OCI-M2 (cell line): ENCODE results near the gene VRK2.
"Not testable (repeated sequence)": the region's sequence is repeated elsewhere in the genome, so short reads cannot be mapped to it uniquely, and the experiment has no call there.

Experiments used
- DNase-seq: peaks from one replicate; lab custom pipeline; 2025; ENCODE audit not compliant: unreplicated experiment; lab: John Stamatoyannopoulos, UW

The VRK2 gene

DNA sequence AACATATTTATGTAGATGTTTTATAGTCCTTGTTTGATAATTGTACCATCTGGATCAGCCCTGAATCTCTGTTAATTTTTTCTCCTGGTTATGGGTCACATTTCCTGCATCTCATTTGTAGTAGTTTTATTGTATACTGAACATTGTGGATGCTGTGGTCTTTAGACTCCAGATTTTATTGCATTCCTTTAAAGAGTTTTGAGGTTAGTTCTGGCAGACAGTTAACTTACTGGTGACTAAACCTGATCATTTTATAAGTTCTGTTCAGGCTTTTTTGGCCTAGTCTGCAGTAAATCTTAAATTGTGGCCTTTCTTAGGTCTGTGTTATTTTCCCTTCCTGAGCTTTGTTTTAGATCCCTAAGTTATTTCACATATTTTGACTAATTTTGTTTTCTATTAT, 110.2 kb downstream of the VRK2 start:
- DNase-seq, result no peak

DNA sequence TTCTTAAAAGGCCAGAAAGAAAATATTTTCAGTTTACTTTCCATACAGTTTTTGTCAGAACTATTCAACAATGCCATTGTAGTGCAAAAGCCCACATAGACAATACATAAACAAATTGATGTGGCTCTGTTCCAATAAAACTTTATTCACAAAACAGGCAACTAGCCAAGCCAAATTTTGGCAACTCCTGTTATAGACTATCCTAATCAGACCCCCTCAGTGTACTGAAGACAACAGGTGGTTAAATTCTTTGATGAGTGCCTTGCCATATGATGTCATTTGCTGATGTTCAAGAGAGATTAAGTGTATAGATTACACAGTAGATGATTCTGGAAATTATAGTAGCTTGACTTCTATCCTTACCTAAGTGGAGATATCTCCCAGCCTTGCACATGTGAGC, 111.1 kb downstream of the VRK2 start:
- no peak for DNase-seq

DNA sequence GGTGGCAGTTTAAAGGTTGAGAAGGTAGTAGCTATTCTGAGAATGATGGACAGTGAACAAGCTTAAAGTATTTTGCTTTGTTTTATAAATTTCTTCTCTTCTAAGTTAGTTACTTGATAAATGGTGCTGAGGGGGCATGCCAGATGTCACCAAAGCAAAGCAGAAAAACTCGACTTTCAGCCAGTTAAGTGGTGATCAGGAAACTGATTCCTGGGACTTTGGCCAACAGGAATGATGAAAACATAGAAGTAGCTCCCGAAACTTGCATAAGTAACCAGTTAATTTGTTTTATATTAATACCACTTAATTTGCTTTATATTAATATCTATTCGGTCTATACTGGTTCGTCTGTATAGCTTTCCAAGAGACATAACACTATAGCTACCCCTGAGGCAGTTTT, 111.9 kb downstream of the VRK2 start:
- no peak for DNase-seq

DNA sequence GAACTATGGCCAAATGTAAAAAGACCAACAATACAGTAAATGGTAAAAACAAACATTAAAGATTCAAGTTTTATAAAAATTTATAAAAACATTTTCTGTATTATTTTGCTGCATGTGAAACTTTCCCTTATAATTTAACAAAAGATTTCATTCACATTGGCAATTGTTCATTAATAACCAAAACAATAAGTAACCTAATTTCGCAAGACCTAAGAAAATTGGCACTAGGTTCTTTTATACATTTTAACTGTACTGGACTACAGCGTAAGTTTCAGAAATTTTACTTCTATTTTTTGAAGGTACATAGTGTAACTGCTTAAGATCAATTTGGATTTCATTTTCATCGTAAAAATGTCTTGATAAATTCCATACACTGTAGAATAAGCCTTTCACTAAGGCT, 117.3 kb downstream of the VRK2 start:
- DNase-seq, result no peak

DNA sequence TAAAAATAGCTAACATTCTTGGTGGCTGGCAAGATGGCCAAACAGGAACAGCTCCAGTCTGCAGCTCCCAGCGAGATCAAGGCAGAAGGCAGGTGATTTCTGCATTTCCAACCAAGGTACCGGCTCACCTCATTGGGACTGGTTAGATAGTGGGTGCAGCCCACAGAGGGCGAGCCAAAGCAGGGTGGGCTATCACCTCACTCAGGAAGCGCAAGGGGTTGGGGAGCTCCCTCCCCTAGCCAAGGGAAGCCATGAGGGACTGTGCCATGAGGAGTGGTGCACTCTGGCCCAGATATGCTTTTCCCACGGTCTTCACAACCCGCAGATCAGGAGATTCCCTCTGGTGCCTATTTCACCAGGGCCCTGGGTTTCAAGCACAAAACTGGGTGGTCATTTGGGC, 121.5 kb downstream of the VRK2 start:
- not testable (repeated sequence) for DNase-seq

DNA sequence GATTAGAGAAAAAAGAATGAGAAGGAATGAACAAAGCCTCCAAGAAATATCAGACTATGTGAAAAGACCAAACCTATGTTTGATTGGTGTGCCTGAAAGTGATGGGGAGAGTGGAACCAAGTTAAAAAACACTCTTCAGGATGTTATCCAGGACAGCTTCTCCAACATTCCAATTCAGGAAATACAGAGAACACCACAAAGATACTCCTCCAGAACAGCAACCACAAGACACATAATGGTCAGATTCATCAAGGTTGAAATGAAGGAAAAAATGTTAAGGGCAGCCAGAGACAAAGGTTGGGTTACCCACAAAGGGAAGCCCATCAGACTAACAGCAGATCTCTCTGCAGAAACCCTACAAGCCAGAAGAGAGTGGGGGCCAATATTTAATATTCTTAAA, 123.2 kb downstream of the VRK2 start:
- not testable (repeated sequence) for DNase-seq

DNA sequence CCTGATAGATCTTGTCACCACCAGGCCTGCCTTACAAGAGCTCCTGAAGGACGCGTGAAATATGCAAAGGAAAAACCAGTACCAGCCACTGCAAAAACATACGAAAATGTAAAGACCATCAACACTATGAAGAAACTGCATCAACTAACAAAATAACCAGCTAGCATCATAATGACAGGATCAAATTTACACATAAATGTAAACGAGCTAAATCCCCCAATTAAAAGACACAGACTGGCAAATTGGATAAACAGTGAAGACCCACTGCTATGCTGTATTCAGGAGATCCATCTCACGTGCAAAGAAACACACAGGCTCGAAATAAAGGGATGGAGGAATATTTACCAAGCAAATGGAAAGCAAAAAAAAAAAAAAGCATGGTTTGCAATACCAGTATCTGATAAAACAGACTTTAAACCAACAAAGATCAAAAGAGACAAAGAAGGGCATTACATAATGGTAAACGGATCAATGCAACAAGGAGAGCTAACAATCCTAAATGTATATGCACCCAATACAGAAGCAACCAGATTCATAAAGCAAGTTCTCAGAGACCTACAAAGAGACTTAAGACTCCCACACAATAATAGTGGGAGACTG, 123.8 kb downstream of the VRK2 start:
- DNase-seq, result not testable (repeated sequence)

DNA sequence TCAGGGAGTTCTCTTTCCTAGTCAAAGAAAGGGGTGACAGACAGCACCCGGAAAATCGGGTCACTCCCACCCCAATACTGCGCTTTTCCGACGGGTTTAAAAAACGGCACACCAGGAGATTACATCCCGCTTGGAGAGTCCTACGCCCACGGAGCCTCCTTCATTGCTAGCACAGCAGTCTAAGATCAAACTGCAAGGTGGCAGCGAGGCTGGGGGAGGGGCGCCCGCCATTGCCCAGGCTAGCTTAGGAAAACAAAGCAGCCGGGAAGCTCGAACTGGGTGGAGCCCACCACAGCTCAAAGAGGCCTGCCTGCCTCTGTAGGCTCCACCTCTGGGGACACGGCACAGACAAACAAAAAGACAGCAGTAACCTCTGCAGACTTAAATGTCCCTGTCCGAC, 125.2 kb downstream of the VRK2 start:
- not testable (repeated sequence) for DNase-seq

DNA sequence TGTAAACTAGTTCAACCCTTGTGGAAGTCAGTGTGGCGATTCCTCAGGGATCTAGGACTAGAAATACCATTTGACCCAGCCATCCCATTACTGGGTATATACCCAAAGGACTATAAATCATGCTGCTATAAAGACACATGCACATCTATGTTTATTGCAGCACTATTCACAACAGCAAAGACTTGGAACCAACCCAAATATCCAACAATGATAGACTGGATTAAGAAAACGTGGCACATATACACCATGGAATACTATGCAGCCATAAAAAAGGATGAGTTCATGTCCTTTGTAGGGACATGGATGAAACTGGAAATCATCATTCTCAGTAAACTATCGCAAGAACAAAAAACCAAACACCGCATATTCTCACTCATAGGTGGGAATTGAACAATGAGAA, 130.6 kb downstream of the VRK2 start:
- not testable (repeated sequence) for DNase-seq

DNA sequence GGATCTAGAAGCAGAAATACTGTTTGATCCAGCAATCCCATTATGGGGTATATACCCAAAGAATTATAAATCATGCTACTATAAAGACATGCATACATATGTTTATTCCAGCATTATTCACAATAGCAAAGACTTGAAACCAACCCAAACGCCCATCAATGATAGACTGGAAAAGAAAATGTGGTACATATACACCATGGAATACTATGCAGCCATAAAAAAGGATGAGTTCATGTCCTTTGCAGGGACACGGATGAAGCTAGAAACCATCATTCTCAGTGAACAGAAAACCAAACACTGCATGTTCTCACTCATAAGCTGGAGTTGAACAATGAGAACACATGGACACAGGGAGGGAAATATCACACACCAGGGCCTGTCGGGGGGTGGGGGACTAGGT, 133.6 kb downstream of the VRK2 start:
- not testable (repeated sequence) for DNase-seq

DNA sequence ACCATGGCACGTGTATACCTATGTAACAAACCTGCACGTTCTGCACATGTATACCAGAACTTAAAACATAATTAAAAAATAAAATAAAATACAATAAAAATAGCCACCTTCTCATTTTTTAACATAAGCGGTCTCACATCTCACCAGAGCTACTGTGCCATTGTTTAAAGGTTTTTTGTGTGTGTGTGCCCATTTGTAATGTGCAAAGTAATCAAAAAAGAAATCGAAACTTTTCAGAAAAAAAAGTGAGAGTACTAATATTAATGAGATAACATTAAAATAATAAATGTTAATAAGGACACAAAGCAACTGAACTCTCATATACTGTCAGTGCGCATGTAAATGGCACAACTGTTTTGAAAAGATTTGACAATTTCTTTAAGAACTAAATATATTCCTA, 134.0 kb downstream of the VRK2 start:
- DNase-seq, result no peak

DNA sequence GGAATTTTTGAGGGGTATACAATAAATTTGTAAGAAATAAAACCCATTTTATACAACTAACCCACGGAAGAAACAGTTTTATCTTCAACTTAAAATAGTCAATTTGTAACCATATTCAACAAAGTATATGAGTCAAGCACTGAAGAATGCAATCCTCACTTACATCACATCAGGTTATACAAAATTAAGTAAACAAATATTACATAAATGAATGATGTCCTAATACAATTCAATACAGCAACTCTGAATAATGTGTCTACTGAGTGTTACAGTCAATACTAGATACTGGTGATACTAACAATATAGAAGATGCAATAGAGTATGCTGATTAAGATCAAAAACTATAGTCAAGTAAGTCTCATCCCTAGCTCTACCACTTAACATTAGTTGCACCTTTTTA, 135.9 kb downstream of the VRK2 start:
- DNase-seq, result no peak

DNA sequence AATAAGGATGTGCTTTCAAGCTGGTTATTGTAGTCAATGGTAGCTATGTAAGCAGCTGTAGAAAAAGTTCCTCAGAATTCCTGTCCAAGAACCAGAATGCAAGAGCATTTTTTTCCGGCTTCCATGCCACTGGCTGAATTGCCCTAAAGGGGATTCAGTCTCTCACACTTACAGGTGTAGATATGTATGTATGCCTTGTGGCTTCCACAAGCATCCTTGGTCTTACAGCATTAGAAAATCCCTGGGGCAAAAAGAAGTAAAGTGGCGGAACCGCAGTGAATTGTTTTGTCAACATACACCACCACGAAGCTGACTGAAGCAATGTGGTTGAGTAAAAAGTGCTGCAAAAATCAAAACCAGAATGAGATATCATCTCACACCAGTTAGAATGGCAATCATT, 139.9 kb downstream of the VRK2 start:
- DNase-seq, result no peak

DNA sequence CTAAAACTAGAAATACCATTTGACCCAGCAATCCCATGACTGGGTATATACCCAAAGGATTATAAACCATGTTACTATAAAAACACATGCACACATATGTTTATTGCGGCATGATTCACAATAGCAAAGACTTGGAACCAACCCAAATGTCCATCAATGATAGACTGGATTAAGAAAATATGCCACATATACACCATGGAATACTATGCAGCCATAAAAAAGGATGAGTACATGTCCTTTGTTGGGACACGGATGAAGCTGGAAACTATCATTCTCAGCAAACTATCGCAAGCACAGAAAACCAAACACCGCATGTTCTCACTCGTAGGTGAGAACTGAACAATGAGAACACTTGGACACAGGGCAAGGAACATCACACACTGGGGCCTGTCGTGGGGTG, 140.4 kb downstream of the VRK2 start:
- not testable (repeated sequence) for DNase-seq

DNA sequence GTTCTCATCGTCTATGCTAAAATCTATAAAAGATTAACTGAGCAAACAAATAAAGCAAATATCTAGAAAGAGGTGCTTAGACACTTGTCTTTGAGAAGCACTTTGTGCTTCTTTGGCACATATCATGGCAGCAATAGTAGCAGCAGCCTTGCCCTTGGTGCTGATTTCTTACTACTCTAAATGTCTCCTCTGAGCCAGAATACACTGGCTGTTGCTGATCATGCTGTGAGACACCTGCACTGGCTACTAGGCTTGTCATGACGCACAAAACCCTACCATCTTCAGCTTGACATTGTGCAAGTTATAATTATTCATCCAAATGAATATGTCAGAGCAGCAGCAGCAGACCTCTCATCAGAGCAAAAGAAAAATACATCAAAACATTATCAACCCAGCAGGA, 147.9 kb downstream of the VRK2 start:
- no peak for DNase-seq

DNA sequence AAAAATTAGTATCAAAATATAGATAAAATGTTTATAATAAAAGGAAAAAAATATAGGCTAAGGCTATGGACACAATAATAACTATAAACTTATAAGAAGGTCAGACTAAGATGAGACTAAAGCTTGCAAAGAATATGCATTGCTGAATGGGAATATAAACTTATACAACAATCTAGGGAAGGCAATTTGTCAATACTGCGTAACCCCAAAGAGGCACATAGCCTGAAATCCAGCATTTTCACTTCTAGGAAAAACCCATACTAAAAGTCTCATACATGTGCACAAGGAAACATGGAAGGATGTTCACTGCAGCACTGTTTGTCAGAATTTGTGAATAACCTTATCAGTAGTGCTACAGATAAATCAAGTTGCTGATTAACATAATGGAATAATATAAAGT, 149.1 kb downstream of the VRK2 start:
- DNase-seq, result no peak

DNA sequence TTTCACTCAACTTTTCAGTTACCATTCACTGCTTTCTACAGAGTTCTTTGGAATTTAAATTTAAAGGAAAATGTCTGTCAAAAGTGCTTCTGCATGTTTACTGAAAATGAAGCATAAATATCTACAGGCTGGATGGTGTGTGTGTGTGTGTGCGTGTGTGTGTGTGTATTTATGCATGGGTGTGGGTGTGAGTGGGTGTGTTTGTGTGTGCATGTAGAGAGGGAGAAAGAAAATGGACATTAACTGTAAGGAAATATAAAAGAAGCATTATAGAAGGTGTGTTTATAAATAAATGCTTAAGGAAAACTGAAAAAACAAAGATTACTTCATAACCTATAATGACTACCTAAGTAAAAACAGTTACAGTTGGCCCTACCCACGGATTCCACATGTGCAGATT, 151.3 kb downstream of the VRK2 start:
- DNase-seq, result no peak

DNA sequence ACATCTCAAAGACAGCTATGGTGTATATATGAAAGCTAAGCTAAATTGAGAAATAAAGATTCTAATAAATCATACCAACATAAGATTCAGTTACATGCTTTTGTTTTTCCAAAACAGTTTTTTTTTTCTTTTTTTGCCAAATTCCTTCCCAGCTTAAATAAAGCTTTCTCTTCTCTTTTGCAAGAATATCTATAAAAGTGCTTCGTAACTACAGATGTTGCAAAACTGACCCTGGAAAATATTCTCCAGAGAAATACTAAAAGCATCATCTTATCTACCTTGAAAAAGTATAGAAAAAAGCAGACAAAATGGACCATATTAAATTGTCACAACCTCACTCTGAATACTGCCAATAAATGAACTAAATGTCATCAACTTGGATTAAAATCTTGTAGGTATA, 155.8 kb downstream of the VRK2 start:
- DNase-seq, result no peak

DNA sequence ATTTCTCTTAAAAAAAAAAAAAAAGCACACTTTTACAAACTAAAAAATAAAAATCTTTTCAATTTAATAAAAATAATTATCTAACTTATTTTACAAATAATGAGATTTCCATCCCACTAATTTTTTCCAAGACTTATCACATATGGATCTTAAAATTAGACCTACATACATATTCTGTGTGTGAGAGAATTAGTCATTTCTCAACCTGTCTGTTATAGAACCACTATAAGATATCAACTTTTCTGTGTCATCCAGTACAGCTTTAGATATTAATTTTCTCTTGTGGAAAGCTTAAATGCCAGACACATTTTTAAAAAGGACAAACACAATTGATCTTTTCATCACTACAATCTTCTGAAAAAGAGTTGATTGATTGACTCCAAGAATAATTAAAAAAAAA, 156.4 kb downstream of the VRK2 start:
- no peak for DNase-seq

DNA sequence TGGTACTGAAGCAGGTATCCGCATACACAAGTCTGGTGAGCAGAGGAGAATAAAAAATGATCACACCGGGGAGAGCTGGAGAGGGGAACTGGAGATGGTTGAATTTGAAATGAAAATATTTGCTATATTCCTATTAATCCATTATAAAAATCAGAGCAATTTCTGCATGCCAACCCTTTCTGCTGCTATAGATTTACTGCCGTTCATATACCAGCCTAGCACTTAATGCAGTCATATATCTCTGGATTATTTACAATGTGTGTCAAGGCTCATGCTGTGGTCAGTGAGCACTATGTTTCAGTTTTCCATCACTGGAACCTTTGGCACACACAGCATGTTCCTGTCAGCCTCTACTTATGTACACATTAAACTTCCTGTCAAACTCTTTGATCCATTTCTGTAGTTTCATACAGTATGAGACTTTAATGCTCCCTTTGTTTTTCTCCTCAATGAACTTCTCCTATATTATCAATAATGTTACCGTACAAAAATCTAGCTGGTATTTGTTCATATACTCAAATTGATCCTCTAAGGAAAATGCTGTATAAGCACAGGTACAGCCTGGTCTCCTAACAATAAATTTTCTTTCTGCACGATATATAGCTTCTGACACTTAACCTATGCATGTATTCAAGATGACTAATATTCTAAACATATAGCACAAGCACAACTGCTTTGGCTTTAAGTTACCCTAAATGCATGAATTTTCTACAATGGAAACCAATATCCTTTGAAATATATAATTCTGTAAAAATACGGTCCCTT, 157.8 kb downstream of the VRK2 start:
- no peak for DNase-seq

DNA sequence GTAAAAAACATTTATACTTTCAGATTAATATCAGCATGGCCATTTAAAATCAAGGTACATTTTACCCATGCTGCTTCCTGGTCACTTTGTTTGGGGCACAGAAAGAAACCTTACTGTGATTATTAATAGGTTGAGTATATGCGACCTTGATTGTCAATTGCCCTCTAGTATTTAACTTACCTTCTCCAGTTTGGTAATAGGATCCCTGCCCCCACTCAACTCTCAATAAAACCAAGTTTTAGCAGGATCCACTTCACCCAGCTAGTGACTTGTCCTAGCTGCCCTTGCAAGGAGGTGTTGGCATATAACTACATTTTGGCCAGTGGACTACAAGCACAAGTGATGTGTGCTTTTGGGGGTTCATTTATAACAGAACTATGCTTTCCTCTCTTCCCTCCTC, 160.2 kb downstream of the VRK2 start:
- no peak for DNase-seq

DNA sequence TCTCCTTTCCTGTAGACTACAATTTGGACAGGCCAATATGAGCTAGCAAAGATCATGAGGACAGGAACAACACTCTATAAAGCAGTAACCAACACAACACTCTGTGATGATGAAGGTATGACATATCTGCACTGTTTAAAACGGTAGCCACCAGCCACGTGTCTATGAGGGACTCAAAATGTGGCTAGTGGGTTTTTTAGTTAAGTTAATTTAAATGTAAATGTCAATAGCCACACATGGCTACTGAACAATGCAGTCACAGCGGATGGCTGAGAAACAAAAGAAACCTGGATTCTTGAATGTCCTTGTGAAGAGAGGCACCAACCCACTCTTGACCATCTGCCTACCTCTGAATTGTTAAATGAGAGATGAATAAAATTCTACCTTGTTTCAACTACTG, 160.6 kb downstream of the VRK2 start:
- no peak for DNase-seq
